AG09309 (cell line): ENCODE results near the gene OS9.
A peak's percentile ranks its signal among the peaks of the same experiment; 100 is the strongest.

Experiments used
- DNase-seq: peaks from one replicate; pipeline ENCODE4 v3.0.0-alpha.2; 2010; ENCODE audit warnings: low read depth
- H3K4me3 ChIP-seq: 2 replicates; pipeline ENCODE4 v1.5.1; 2011; ENCODE audit warnings: mild to moderate bottlenecking, low read depth, low read length, moderate library complexity; ENCODE audit not compliant: control insufficient read depth
- TF ChIP-seq, protein P1 (sequence below): IDR thresholded peaks from 2 replicates; pipeline ENCODE4 v1.5.1; 2011; ENCODE audit warnings: mild to moderate bottlenecking, low read depth, low read length, inconsistent platforms; ENCODE audit not compliant: insufficient read depth, control insufficient read depth; ENCODE audit errors: missing control alignments

OS9 gene

DNA sequence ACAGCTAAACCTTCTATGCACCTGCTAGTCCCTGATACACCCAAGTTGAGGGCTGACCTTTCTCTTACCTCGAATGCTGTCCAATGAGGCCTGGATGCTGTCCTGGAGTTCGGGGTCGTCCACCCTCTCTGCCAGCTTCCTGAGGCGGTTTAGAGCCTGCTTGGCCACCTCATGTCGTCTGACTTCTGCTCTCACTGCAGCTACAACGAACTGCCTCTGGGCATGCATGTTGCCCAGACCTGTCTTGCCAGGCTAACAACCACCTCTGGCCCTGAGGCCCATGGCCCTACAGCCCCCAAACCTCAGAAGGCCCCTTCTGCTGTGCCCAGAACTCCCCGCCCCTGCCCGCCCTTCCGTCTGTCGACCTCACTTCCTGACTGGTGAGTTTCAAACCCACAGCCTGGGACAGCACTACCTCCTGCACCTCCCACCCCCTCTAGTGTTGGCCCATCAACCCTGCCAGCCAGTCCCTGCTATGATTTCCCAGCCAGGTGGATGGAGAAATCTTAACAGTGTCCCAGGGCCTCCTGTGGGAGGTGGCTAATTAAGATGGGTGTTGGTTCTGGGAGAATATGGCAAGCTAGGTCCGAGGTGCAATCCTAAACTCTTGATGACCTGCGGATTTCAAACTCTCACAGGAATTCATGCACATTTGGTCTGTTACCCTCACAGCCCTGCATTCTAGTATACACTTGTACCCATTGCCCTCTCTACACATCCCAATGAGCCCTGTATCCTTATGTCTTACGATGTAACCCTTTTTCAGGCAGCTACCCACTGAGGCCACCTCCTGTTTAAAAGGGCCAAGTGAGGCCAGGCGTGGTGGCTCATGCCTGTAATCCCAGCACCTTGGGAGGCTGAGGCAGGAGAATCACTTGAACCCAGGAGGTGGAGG is 48.2 kb downstream of the OS9 start:
- H3K4me3 ChIP-seq, result no peak overlapping the region
- TF ChIP-seq, protein P1, sequence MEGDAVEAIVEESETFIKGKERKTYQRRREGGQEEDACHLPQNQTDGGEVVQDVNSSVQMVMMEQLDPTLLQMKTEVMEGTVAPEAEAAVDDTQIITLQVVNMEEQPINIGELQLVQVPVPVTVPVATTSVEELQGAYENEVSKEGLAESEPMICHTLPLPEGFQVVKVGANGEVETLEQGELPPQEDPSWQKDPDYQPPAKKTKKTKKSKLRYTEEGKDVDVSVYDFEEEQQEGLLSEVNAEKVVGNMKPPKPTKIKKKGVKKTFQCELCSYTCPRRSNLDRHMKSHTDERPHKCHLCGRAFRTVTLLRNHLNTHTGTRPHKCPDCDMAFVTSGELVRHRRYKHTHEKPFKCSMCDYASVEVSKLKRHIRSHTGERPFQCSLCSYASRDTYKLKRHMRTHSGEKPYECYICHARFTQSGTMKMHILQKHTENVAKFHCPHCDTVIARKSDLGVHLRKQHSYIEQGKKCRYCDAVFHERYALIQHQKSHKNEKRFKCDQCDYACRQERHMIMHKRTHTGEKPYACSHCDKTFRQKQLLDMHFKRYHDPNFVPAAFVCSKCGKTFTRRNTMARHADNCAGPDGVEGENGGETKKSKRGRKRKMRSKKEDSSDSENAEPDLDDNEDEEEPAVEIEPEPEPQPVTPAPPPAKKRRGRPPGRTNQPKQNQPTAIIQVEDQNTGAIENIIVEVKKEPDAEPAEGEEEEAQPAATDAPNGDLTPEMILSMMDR, result no peak
- no peak for DNase-seq

DNA sequence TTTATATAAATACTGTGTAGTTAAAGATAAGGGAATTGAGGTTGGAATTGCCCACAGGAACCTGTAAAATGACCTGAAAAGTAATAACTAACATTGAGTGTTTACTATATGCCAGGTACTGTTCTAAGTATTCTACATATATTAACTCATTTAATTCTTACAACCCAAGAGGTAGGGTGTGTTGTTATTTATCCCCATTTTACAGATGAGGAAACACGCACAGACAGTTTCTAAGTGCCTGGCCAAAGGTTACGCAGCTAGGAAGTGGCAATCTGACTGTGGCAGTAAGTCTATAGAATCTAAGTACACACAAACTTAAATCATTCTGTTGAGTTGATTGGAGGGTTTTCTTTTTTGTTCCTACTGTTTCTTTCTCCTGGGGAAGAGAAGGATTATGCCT is 49.8 kb downstream of the OS9 start:
- DNase-seq, result no peak
- H3K4me3 ChIP-seq, result no peak overlapping the region
- TF ChIP-seq, protein P1, result no peak

DNA sequence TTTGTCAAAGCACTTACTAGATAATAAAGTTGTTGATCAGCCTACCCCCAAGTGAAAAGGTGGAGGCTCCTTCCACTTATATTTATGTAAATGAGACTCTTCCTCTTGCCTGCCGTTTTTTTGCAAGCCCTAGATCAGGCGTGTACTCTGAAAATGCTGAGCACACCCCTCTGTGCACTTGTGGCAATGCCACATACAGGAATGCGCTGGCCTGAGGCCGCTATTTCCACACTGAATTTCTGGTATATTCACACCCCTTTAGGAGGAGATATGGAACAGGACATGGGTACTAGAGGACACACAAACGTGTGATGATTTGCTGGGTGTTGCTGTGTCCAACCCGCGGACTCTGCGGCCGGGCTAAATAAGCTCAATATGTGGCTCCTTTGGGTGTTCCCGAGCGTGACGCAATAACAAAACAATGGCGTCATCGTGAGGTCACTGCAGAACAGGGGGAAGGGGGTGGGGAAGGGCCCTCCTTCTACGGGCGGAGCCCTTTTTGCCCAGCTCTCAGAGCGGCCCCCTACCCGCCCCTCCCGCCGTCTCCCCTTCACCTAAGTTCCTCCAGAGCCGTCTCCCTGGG is 50.4 kb downstream of the OS9 start:
- peak overlapping the region; percentile 69 for H3K4me3 ChIP-seq
- peak; percentile 43 for DNase-seq
- TF ChIP-seq, protein P1, result no peak

DNA sequence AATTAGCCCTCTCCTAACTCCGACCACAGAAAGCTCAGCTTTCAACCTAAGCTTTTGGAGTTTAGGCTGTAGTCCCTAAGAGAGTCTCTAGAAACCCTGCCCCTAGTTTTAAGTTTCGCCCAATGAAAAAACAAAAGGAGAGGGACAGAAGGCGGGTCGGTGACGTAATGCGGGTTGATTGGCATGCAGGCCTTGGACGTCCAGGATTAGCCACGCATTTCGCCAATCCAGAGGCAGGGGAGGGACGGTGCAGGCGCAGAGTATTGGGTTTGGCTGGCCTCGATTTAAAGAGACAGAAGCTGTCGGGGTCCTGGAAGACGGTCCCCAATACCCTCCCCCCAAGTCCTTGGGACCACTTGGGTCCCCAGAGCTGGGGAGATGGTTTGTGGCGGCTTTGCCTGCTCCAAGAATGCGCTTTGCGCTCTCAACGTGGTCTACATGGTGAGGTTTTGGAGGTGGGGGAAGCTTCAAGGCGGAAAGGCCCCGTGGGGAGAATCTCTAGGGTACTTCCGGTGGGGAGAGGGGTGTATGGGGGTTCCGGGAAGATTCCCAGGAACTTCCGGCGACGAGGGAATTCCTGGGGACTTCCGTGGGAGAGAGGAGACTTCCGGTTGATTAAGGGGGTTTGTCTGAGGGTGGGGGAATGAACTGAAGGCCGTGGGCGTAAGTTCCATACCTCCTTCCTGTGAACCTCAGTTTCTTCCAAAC is 51.0 kb downstream of the OS9 start, which contains the start of gene TSPAN31:
TSS of gene TSPAN31 (plus strand) at position 263 of the 708 bp plus-strand sequence. CDS start at position 379, 116 bp downstream.
- peak within 1 kb of the TSS; percentile 69 for H3K4me3 ChIP-seq
- TF ChIP-seq, protein P1, result no peak
- DNase-seq, result peak; percentile 93

DNA sequence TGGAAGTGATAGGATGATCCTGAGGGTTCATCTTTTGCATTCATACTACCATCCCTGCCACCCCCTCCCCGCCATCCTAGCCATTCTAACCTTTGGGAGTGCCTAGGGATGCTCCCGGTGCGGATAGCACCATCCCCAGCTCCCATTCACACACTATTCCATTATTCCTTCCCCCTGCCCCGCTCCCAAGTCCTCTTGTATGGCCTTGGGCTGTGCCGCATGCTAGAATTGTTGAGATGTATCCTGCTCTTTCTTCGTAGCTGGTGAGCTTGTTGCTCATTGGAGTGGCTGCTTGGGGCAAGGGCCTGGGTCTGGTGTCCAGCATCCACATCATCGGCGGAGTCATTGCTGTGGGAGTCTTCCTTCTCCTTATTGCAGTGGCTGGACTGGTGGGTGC is 51.6 kb downstream of the OS9 start:
- DNase-seq, result no peak
- TF ChIP-seq, protein P1, result no peak
- peak overlapping the region; percentile 69 for H3K4me3 ChIP-seq

DNA sequence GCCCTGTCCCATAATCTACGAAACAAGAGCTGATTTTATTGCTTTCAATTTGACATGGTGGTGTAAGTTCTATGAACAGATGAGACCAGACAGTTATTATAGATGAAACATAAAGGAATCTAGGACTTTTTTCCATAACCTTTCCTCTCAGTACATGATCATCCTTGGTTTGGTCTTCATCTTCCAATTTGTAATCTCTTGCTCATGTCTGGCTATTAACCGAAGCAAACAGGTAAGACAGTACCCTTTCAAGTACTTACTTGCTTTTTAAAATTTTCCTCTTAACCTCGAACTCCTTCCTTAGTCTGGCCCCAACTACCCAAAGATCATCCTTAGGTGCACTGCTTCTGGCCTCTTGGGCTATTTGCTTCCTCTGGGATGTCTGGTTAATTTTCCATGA is 52.1 kb downstream of the OS9 start:
- H3K4me3 ChIP-seq, result peak overlapping the region; percentile 69
- TF ChIP-seq, protein P1, result no peak

More for the DNA sequence above, 52.1 kb downstream of the OS9 start:
- DNase-seq, result no peak
